Thoracic aorta (tissue), 2 donors: ENCODE data around the gene ATF5. TPM values are rescaled to one million over a fixed set of nuclear protein-coding genes. Genes with fewer than 3 reads are reported as not detected.

Experiments
- ATAC-seq: fragments of 150-250 bp; one replicate; pipeline ENCODE4 v1.8.0; 2017; ENCODE audit warnings: low read depth; ENCODE audit not compliant: insufficient number of reproducible peaks, low FRiP score
- DNase-seq: peaks from one replicate; pipeline ENCODE4 v3.0.0-alpha.2; 2020; ENCODE audit warnings: low spot score
- H3K27ac ChIP-seq, 2 donors: fragments of 200-600 bp; sonication (generic); 1 replicate in 1 of 2; 2 replicates in 1 of 2; pipeline ENCODE4 v1.5.1; 2016; ENCODE audit warnings: mild to moderate bottlenecking in 2 of 2, moderate library complexity in 2 of 2
- H3K27me3 ChIP-seq: fragments of 200-600 bp; sonication (generic); replicated peaks from 2 replicates; pipeline ENCODE4 v1.6.0; 2016; ENCODE audit warnings: mild to moderate bottlenecking; ENCODE audit not compliant: insufficient read depth
- H3K36me3 ChIP-seq: fragments of 200-600 bp; sonication (generic); one replicate; pipeline ENCODE4 v1.5.1; 2016
- H3K4me1 ChIP-seq, 2 donors: fragments of 200-600 bp; sonication (generic); 1 replicate in 1 of 2; 2 replicates in 1 of 2; pipeline versions ENCODE4 v1.5.1 to v1.6.0; 2016; ENCODE audit warnings: low read depth in 2 of 2, mild to moderate bottlenecking in 1 of 2; ENCODE audit not compliant: control insufficient read depth in 1 of 2
- H3K4me3 ChIP-seq: fragments of 200-600 bp; sonication (generic); 2 replicates; pipeline ENCODE4 v1.5.1; 2016; ENCODE audit warnings: mild to moderate bottlenecking
- H3K9me3 ChIP-seq: fragments of 200-600 bp; sonication (generic); 2 replicates; pipeline ENCODE4 v1.5.1; 2016
- CTCF ChIP-seq: fragments of 200-600 bp; sonication (generic); IDR thresholded peaks from one replicate; pipeline ENCODE4 v1.5.1; 2019; ENCODE audit warnings: antibody characterized with exemption
- total RNA-seq, 2 donors: library from RNA; depleted of rRNA; stranded (reverse); fragments of >200 nt; gene quantifications; one replicate each; pipeline versions ENCODE4 v1.1.0 to v1.2.3, GENCODE V29; 2016

ATF5 gene
- total RNA-seq, 2 donors from 2014 or later = 8.4 to 9.8 TPM

- H3K27ac ChIP-seq = no peak overlapping the region
- H3K4me3 ChIP-seq = no peak overlapping the region
- H3K36me3 ChIP-seq = peaks cover 6% of the 10 kb centered on the region
- H3K4me1 ChIP-seq = peaks cover 10 to 25% of the 10 kb centered on the region in 2 donors
- no peaks in the 10 kb centered on the region for H3K9me3 ChIP-seq
- no peak for DNase-seq
- H3K27me3 ChIP-seq = no peaks in the 10 kb centered on the region
- no peak for ATAC-seq
- TF ChIP-seq CTCF = no peak
Measured at GRCh38 chr19:49931293-49932040, 2.5 kb downstream of the ATF5 start.

GRCh38 chr19:49932041-49932451, 3.0 kb downstream of the ATF5 start:
- no peak for ATAC-seq

GRCh38 chr19:49932731-49933131, 3.7 kb downstream of the ATF5 start:
- Histone ChIP-seq H3K4me1 (peaks cover 4 to 14% of the 10 kb centered on the region in 2 donors), H3K4me3 (no peak overlapping the region), H3K9me3 (no peaks in the 10 kb centered on the region), H3K27me3 (no peaks in the 10 kb centered on the region), H3K36me3 (no peaks in the 10 kb centered on the region), H3K27ac (no peak overlapping the region)
- DNase-seq = no peak
- TF ChIP-seq CTCF = no peak
- no peak for ATAC-seq

More at GRCh38 chr19:49932041-49932451, 3.0 kb downstream of the ATF5 start:
- Histone ChIP-seq H3K4me1 (peaks cover 9 to 21% of the 10 kb centered on the region in 2 donors), H3K27me3 (no peaks in the 10 kb centered on the region), H3K9me3 (no peaks in the 10 kb centered on the region), H3K27ac (no peak overlapping the region), H3K36me3 (peaks cover 5% of the 10 kb centered on the region), H3K4me3 (no peak overlapping the region)
- no peak for TF ChIP-seq CTCF
- DNase-seq = no peak

- DNase-seq (no peak), ATAC-seq (no peak)
- no peak overlapping the region for H3K4me3 ChIP-seq
- H3K27ac ChIP-seq = no peak overlapping the region
- H3K4me1 ChIP-seq = peaks cover 7% of the 10 kb centered on the region in 2 donors
- no peaks in the 10 kb centered on the region for H3K9me3 ChIP-seq
- TF ChIP-seq CTCF = no peak
- H3K36me3 ChIP-seq = no peaks in the 10 kb centered on the region
- H3K27me3 ChIP-seq = no peaks in the 10 kb centered on the region
Measured at GRCh38 chr19:49933643-49934042, 4.6 kb downstream of the ATF5 start.

- DNase-seq = no peak
- no peaks in the 10 kb centered on the region for H3K9me3 ChIP-seq
- no peak for TF ChIP-seq CTCF
- no peak overlapping the region for H3K4me3 ChIP-seq
- peaks cover 0 to 4% of the 10 kb centered on the region in 2 donors for H3K4me1 ChIP-seq
- H3K36me3 ChIP-seq = no peaks in the 10 kb centered on the region
- no peak overlapping the region for H3K27ac ChIP-seq
- no peaks in the 10 kb centered on the region for H3K27me3 ChIP-seq
- no peak for ATAC-seq
Measured at GRCh38 chr19:49936549-49936948, 7.5 kb downstream of the ATF5 start.
